Activated CD4-positive, alpha-beta T cell treated with anti-CD3 and anti-CD28 coated beads, Interleukin-10, Interleukin-2, amounts not matched to agents 100 ng/mL and 50 ng/mL, durations not matched to agents 16 hours and 8 hours (primary cell): ENCODE data around the gene GRHL1.

Experiments used
- DNase-seq: peaks from one replicate; pipeline ENCODE4 v3.0.0-alpha.2; 2020

The GRHL1 gene

GRCh38 chr2:9995059-9995458, 43.6 kb downstream of the GRHL1 start:
- no peak for DNase-seq

- no peak for DNase-seq
These were observed 44.8 kb downstream of the GRHL1 start for GRCh38 chr2:9996321-9996720.

DNA sequence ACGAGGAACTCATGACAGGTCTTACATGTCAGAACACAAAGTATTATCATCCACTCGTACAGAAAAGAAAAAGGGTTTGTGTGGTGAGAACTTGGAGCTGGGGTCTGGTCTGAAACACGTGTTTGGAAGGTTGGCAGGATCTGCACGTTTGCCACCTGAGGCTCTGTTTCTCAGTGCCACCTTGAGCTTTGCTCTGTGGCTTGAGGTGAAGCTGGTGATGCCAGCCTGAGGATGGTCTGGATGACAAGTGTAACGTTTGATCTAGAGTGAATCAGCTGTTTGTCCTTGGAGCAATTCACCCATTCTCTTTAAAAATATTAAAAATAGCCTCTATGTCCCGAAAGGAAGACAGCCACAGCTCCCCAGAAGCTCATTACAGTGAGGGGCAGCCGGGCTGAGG, 46.4 kb downstream of the GRHL1 start:
- DNase-seq, result no peak

GRCh38 chr2:9998916-9999654, 47.6 kb downstream of the GRHL1 start:
- no peak for DNase-seq

- no peak for DNase-seq
These were observed 48.2 kb downstream of the GRHL1 start for GRCh38 chr2:9999693-10000092.

DNA sequence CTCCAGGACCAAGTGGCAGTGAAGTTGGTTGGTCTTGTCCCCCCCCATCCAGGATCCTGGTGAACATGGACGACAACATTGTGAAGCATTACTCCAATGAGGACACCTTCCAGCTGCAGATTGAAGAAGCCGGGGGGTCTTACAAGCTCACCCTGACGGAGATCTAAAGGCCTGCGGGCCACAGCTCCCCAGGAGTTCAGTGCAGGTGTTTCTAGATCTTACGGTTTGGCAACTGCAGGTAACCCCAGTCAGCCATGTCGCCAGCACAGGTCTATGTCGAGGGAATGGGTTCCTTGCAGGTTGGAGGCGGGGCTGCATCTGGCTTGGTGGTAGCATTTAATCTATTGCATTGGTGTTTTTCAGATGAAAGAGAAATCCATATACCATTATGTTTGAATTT, 49.0 kb downstream of the GRHL1 start:
- no peak for DNase-seq

GRCh38 chr2:10001586-10001985, 50.1 kb downstream of the GRHL1 start:
- DNase-seq, result no peak

DNA sequence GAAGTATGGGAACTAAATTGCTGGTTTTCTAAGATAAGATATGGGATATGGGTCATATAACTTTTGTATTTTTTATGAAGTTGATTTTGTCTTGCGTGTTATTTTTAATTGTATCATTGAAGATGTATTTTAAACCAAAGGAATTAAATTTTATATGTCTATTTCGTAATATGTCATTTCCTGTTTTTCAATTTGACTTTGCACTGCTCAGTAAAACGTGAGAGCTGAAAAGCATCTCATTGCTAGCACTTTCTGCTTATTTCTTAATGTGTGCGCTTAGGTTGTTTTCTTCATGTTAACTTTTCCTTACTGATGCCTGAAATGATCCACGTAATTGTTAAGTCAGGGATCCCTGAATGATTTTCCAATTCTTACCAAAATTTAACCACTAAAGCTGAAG, 50.6 kb downstream of the GRHL1 start:
- DNase-seq, result no peak

- no peak for DNase-seq
These were observed 51.2 kb downstream of the GRHL1 start for GRCh38 chr2:10002681-10003080.

DNA sequence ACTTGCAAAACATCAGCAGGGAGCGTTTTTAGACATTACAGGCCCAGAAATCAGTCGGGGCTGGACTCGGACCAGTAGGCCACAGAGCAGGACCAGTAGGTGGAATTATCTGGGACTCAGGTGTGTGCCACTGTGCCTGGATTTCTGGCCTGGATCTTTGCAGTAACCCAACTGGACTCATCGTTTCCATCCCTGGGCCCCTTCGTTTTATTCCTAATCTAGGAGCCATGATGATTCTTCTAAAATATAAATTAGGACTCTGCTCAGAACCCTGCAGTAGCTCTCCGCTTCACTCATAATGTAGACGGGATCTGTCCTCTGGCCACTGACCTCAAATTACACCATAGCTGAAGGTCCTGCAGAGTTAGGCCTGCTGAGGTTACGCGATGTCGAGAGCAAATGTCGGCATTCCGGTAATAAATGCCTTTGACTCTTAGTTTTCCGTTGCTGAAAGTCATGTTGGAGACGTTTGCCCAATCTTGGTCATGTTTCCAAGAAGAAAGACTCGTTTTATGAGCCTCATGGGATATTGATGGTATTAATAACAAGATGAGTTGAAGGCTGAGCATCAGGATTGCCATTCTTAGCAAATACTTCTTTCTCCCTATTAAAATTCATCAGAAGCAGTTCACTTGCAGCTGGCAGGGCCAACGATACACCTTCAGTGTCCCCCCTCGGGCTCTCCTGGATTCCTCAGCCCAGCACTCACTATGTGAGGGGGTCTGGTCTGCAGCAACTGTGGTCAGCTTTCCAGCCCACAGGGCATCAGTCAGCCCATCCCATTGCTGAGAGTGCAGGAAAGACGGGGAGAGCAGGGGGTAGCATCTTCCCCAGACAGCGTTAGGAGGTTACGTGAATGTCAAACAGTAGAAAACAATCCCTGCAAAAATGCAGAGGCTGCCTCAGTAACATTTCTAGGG, 52.0 kb downstream of the GRHL1 start:
- no peak for DNase-seq

- DNase-seq, result no peak
These were observed 52.9 kb downstream of the GRHL1 start for GRCh38 chr2:10004401-10004800.

GRCh38 chr2:10004836-10005235, 53.3 kb downstream of the GRHL1 start:
- no peak for DNase-seq

DNA sequence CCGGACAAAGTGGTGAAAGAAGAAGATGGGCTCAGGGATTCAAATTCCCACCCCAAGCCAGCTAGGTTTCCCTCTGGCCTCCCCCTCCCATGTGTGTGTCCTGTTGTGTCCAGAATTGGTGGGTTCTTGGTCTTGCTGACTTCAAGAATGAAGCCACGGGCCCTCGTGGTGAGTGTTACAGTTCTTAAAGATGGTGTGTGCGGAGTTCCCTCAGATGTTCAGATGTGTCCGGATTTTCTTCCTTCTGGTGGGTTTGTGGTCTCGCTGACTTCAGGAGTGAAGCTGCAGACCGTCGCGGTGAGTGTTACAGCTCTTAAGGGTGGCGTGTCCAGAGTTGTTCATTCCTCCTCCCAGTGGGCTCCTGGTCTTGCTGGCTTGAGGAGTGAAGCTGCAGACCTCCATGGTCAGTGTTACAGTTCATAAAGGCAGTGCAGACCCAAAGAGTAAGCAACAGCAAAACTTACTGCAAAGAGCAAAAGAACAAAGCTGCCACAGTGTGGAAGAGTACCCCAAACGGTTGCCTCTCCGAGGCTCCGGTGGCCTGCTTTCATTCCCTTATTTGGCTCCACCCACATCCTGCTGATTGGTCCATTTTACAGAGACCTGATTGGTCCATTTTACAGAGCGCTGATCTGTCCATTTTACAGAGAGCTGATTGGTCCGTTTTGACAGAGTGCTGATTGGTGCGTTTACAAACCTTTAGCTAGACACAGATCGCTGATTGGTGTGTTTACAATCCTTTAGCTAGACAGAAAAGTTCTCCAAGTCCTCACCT, 54.2 kb downstream of the GRHL1 start:
- DNase-seq, result no peak

- no peak for DNase-seq
These were observed 55.0 kb downstream of the GRHL1 start for GRCh38 chr2:10006236-10007161.

GRCh38 chr2:10007435-10007834, 55.9 kb downstream of the GRHL1 start:
- DNase-seq, result no peak

- no peak for DNase-seq
These were observed 56.7 kb downstream of the GRHL1 start for GRCh38 chr2:10007921-10008808.

DNA sequence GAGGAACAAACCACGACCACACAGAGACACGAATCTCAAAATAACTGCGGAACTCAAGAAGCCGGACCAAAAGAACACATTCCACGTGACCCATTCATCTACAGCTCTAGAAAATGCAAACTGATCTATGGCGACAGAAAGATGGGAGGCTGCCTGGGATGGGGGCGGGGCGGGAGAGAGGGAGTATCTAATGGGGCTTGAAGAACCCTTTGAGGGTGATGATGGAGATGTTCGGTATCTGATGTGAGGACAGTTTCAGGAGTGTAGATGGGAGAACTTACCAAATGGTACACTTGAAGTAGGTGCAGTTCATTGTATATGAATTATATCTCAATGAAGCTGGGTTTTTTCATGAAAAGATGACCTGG, 57.3 kb downstream of the GRHL1 start:
- no peak for DNase-seq

DNA sequence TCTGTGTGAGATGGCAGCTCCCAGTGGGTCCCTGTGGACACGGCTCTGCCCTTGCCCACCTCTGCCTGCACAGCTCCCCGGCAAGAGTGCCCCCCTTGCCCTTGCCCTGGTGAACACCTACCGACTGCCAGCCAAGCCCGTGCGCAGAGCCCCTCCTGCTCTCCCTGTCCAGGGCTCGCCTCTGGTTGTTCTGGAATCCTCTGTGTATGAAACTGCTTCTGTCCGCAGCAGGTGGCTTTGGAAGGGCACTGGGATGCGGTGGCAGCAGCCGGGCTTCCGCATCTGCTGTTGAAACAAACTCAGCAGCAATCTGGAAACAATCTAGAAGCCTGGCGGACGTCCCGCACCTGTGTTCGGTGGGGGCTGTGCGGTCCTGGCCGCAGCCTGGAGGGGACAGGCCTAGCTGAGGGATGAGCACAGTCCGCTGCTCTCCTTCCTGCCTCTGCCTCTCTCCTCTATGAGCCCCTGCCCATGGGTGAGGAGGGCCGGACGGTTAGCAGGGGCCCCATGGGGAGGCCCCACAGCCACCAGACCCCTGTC, 57.8 kb downstream of the GRHL1 start:
- no peak for DNase-seq

- DNase-seq, result no peak
These were observed 58.6 kb downstream of the GRHL1 start for GRCh38 chr2:10009811-10010781.
